Fibroblast of villous mesenchyme (primary cell): Measurements from ENCODE around the gene TSSK6. TPM values are rescaled to one million over a fixed set of nuclear protein-coding genes. Genes with fewer than 3 reads are reported as not detected.

Experiments used
- DNase-seq: peaks from one replicate; pipeline ENCODE4 v3.0.0-alpha.2; 2010; ENCODE audit warnings: low read depth
- H3K4me3 ChIP-seq: 2 replicates; pipeline ENCODE4 v1.5.1; 2011; ENCODE audit warnings: low read depth, mild to moderate bottlenecking, low read length
- total RNA-seq: library from RNA; depleted of rRNA; stranded (reverse); fragments of >200 nt; gene quantifications from 2 replicates; pipeline ENCODE4 v1.2.3, GENCODE V29; 2012
- TF ChIP-seq, protein P1 (sequence below): IDR thresholded peaks from 2 replicates; pipeline ENCODE4 v1.5.1; 2012; ENCODE audit warnings: low read depth, mild to moderate bottlenecking, low read length; ENCODE audit not compliant: insufficient read depth

The TSSK6 gene
- total RNA-seq, 1 donor = 1.3 TPM

DNA sequence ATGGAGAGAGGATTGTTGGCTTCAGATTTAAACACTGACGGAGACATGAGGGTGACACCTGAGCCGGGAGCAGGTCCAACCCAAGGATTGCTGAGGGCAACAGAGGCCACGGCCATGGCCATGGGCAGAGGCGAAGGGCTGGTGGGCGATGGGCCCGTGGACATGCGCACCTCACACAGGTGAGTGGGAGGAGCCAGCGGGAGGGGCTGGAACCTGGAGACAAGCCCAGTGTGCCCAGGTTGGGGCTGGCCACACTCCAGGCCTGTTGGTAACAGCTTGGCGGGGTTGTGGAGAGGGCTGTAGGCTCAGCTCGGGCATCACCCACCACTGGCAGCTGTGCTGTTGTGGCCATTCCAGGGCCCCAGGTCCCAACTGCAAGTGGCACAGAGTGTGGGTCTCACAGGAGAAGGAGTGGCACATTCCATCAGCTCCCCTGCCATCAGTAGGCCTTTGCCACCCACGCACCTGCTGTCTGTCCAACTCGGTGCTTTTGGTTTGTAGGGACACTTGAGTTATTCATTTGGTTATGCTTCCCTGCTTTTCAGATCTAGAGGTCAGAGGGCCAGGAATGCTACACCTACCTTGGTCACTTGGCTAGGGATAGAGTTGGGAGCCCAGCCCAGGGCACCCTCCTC is 49.8 kb downstream of the TSSK6 start:
- TF ChIP-seq, protein P1, sequence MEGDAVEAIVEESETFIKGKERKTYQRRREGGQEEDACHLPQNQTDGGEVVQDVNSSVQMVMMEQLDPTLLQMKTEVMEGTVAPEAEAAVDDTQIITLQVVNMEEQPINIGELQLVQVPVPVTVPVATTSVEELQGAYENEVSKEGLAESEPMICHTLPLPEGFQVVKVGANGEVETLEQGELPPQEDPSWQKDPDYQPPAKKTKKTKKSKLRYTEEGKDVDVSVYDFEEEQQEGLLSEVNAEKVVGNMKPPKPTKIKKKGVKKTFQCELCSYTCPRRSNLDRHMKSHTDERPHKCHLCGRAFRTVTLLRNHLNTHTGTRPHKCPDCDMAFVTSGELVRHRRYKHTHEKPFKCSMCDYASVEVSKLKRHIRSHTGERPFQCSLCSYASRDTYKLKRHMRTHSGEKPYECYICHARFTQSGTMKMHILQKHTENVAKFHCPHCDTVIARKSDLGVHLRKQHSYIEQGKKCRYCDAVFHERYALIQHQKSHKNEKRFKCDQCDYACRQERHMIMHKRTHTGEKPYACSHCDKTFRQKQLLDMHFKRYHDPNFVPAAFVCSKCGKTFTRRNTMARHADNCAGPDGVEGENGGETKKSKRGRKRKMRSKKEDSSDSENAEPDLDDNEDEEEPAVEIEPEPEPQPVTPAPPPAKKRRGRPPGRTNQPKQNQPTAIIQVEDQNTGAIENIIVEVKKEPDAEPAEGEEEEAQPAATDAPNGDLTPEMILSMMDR = no peak
- no peak overlapping the region for H3K4me3 ChIP-seq
- no peak for DNase-seq

DNA sequence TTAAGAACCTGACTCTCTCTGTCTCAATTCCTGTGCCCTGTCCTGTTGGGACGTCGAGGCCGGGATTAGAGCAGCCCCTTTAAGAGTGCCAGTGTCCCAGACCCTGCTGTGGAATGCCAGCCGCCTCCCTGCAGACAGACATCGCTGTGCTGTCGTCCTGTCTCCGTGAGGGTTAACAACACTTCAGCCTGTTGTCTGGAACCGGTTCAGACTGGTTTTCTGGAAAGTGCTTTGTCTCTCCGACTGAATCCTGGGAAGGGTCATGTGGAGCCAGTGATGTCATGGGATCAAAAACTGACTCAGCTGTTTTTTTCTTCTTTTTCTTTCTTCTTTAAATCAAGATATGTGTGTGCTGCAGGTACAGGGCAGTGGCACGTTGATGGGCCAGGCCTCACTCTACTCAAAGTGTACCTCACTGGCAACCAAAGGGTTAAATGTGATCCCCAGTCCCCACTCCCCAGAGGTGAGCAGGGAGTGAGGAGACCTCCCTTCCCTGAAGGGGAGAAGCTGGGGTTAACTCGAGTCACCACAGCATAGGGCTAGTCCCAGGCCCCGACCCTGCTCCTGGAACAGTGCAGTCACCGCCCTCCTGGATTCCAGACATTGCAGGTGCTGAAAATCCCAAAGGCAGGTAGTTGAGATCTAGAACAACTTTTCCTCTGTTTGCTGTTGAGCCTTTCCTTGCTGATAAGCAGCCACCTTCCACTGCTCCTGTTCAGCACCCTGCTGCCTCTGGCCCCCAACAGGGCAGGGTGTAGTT is 50.8 kb downstream of the TSSK6 start:
- peak; percentile 65 for DNase-seq
- TF ChIP-seq, protein P1 = no peak
- no peak overlapping the region for H3K4me3 ChIP-seq

Other genes with a start within 250 kb of the TSSK6 start
- 0.86 and 1.3 TPM in 2 replicates for gene TM6SF2, start 242.2 kb downstream of the TSSK6 start, total RNA-seq
- gene SUGP1, start 195.0 kb downstream of the TSSK6 start, total RNA-seq = 22.5 and 27.4 TPM in 2 replicates
- 30.6 and 32.4 TPM in 2 replicates for gene MAU2, start 194.7 kb downstream of the TSSK6 start, total RNA-seq
- 44.5 and 57.0 TPM in 2 replicates for gene GATAD2A, start 109.9 kb downstream of the TSSK6 start, total RNA-seq
- gene NDUFA13, start 677 bp upstream of the TSSK6 start, total RNA-seq = 199 and 205 TPM in 2 replicates
- 0.43 and 0.64 TPM in 2 replicates for gene YJEFN3, start 13.4 kb upstream of the TSSK6 start, total RNA-seq
- gene CILP2, start 22.7 kb upstream of the TSSK6 start, total RNA-seq = under 0.01 and 0.43 TPM in 2 replicates
- gene PBX4, start 103.1 kb upstream of the TSSK6 start, total RNA-seq = 0.64 and 1.7 TPM in 2 replicates
- gene LPAR2, start 112.7 kb upstream of the TSSK6 start, total RNA-seq = 0.86 and 0.97 TPM in 2 replicates
- gene GMIP, start 128.1 kb upstream of the TSSK6 start, total RNA-seq = 5.6 and 6.8 TPM in 2 replicates
- 35.8 and 44.9 TPM in 2 replicates for gene ATP13A1, start 148.1 kb upstream of the TSSK6 start, total RNA-seq
- gene ZNF101, start 153.3 kb upstream of the TSSK6 start, total RNA-seq = 5.5 and 5.6 TPM in 2 replicates
- gene ZNF14, start 217.6 kb upstream of the TSSK6 start, total RNA-seq = 4.2 and 7.8 TPM in 2 replicates